Naive thymus-derived CD4-positive, alpha-beta T cell (primary cell): ENCODE measurements around the gene MPV17L. TPM values are rescaled to one million over a fixed set of nuclear protein-coding genes. Genes with fewer than 3 reads are reported as not detected.

Experiments
- ATAC-seq: fragments of 150-1000 bp; cut with Tn5 transposase; 2 replicates; pipeline ENCODE4 v1.10.0; 2021; ENCODE audit warnings: mild to moderate bottlenecking, moderate library complexity
- CTCF ChIA-PET: fragments of 350-600 bp; sonication (Branson Sonifier 250); formaldehyde crosslinking; loops from one replicate; lab custom pipeline; 2021; ENCODE audit warnings: antibody characterized with exemption; lab: Charles Lee
- POLR2A ChIA-PET: fragments of 350-600 bp; sonication (Branson Sonifier 250); formaldehyde crosslinking; loops from one replicate; lab custom pipeline; 2021; ENCODE audit warnings: antibody characterized with exemption, inconsistent platforms; lab: Charles Lee
- DNase-seq, 9 donors: peaks; one replicate each; pipeline versions ENCODE4 v3.0.0 to v3.0.0-alpha.2; 2020 to 2022; ENCODE audit warnings: mixed read lengths in 1 of 9
- H3K27ac ChIP-seq: one replicate; pipeline ENCODE4 v1.7.0; 2013; ENCODE audit warnings: mild to moderate bottlenecking, low read depth, low read length, moderate library complexity
- H3K27me3 ChIP-seq, 2 donors: one replicate each; pipeline ENCODE4 v1.7.0; 2013; ENCODE audit warnings: low read length in 2 of 2, mild to moderate bottlenecking in 2 of 2, moderate library complexity in 2 of 2; ENCODE audit not compliant: control insufficient read depth in 2 of 2, insufficient read depth in 2 of 2
- H3K36me3 ChIP-seq, 3 experiments: 1 replicate in 2 of 3; 2 replicates in 1 of 3; pipeline ENCODE4 v1.7.0; 2013; ENCODE audit warnings: low read length in 3 of 3, mild to moderate bottlenecking in 3 of 3, moderate library complexity in 1 of 3; ENCODE audit not compliant: insufficient read depth in 3 of 3, control insufficient read depth in 2 of 3
- H3K4me1 ChIP-seq, 2 donors: one replicate each; pipeline ENCODE4 v1.7.0; 2013; ENCODE audit warnings: low read length in 2 of 2, mild to moderate bottlenecking in 2 of 2, moderate library complexity in 1 of 2; ENCODE audit not compliant: control insufficient read depth in 2 of 2, insufficient read depth in 2 of 2
- H3K4me3 ChIP-seq: 2 replicates; pipeline ENCODE4 v1.7.0; 2013; ENCODE audit warnings: mild to moderate bottlenecking, low read length
- H3K9me3 ChIP-seq, 3 experiments: 1 replicate in 2 of 3; 2 replicates in 1 of 3; pipeline ENCODE4 v1.7.0; 2013; ENCODE audit warnings: low read length in 3 of 3; ENCODE audit not compliant: control insufficient read depth in 2 of 3
- H3K27ac Mint-ChIP-seq, 9 donors: one replicate each; pipeline ENCODE4 v1.8.0; 2020 to 2022; ENCODE audit warnings: mixed read lengths in 9 of 9, mild to moderate bottlenecking in 8 of 9, moderate library complexity in 5 of 9, inconsistent platforms in 2 of 9
- H3K27me3 Mint-ChIP-seq, 5 donors: one replicate each; pipeline ENCODE4 v1.8.0; 2021 to 2022; ENCODE audit warnings: mixed read lengths in 5 of 5, mild to moderate bottlenecking in 1 of 5
- H3K36me3 Mint-ChIP-seq, 5 donors: one replicate each; pipeline ENCODE4 v1.8.0; 2020 to 2022; ENCODE audit warnings: mixed read lengths in 5 of 5, mild to moderate bottlenecking in 3 of 5, inconsistent platforms in 1 of 5
- H3K4me1 Mint-ChIP-seq, 7 donors: one replicate each; pipeline ENCODE4 v1.8.0; 2020 to 2022; ENCODE audit warnings: mixed read lengths in 7 of 7, mild to moderate bottlenecking in 3 of 7, inconsistent platforms in 1 of 7
- H3K4me3 Mint-ChIP-seq, 10 donors: one replicate each; pipeline ENCODE4 v1.8.0; 2020 to 2022; ENCODE audit warnings: mild to moderate bottlenecking in 10 of 10, mixed read lengths in 10 of 10, moderate library complexity in 6 of 10, inconsistent platforms in 2 of 10
- H3K9me3 Mint-ChIP-seq, 11 donors: one replicate each; pipeline ENCODE4 v1.8.0; 2020 to 2022; ENCODE audit warnings: mixed read lengths in 11 of 11, mild to moderate bottlenecking in 4 of 11, inconsistent platforms in 1 of 11, moderate library complexity in 1 of 11
- intact Hi-C, 2 donors: fragments of 100-400 bp; cut with micrococcal nuclease; formaldehyde crosslinking; loops; one replicate each; pipeline ENCODE4 v1.15.1; 2023
- polyA plus RNA-seq, 2 donors: library from polyadenylated mRNA; unstranded; fragments of 300-500 nt; fragmentation: Illumina TruSeq; gene quantifications; one replicate each; pipeline ENCODE4 v1.2.3, GENCODE V29; 2021
- total RNA-seq, 6 experiments: library from RNA in 5 of 6; stranded (reverse) in 5 of 6; gene quantifications; 1 replicate in 5 of 6; 2 replicates in 1 of 6; pipeline ENCODE4 v1.2.3 and lab custom pipeline; 2021 to 2026

Gene MPV17L
- total and polyA plus RNA-seq, 7 experiments from 2014 or later: 0.05 to 0.31 (median 0.12) TPM; not detected in 4

GRCh38 chr16:15461376-15461775 is 65.8 kb downstream of the MPV17L start:
- Histone ChIP-seq H3K9me3 (no peaks in the 10 kb centered on the region), H3K36me3 (no peaks in the 10 kb centered on the region), H3K4me3 (no peak overlapping the region), H3K4me1 (no peaks in the 10 kb centered on the region), H3K27me3 (no peaks in the 10 kb centered on the region), H3K27ac (no peak overlapping the region)
- Mint-ChIP-seq H3K27ac (no peak overlapping the region), H3K9me3 (peaks cover 0 to 1% (median 0%) of the 10 kb centered on the region in 11 donors), H3K36me3 (no peaks in the 10 kb centered on the region), H3K4me3 (no peak overlapping the region), H3K27me3 (peaks cover 0 to 5% (median 4%) of the 10 kb centered on the region in 5 donors), H3K4me1 (no peaks in the 10 kb centered on the region)
- ChIA-PET POLR2A (no interaction called here), CTCF (no interaction called here)
- DNase-seq (no peak), ATAC-seq (no peak)
- intact Hi-C loops: no loop called here

Other genes starting within 250 kb of the MPV17L start
- gene NPIPA5, start 17.5 kb upstream of the MPV17L start, total RNA-seq: 10 to 100 TPM; 11.6 to 44.8 (median 21.3) TPM
- 1 to 10 TPM in 1 of 2 donors, under 1 TPM in 1; 0.54 to 2.9 TPM for gene NPIPA5, start 17.5 kb upstream of the MPV17L start, polyA plus RNA-seq
- gene BMERB1, start 38.8 kb downstream of the MPV17L start, total RNA-seq: 1 to 10 TPM; 1.3 to 8.2 (median 2.8) TPM
- 1 to 10 TPM in 1 of 2 donors, under 1 TPM in 1; 0.51 to 2.2 TPM for gene BMERB1, start 38.8 kb downstream of the MPV17L start, polyA plus RNA-seq
- 100 to 1,000 TPM in 4 of 5 experiments, 10 to 100 TPM in 1; 93.0 to 259 (median 185) TPM for gene MARF1, start 247.4 kb downstream of the MPV17L start, total RNA-seq
- gene MARF1, start 247.4 kb downstream of the MPV17L start, polyA plus RNA-seq: 10 to 100 TPM; 12.5 to 17.3 TPM